ENCODE measurements around the gene TTLL7. TPM values are rescaled to one million over a fixed set of nuclear protein-coding genes. Genes with fewer than 3 reads are reported as not detected.

TTLL7 gene
- total RNA-seq, 2 donors from 2014 or later: 24.7 to 26.6 TPM

DNA sequence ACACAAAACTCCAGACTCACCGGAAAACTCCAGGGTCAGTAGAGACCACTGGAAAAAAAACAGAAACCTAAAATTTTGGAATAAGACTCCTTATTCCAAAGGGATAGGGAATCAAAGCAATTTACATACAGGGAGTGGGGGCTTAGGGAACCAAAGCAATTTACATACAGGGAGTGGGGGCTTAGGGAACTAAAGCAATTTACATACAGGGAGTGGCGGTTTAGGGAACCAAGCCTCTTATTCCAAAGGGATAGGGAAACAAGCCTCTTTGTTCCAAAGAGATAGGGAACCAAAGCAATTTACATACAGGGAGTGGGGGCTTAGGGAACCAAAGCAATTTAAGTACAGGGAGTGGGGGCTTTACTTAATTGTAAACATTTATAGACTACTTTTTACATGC is 28.4 kb upstream of the TTLL7 start:
- Histone ChIP-seq H3K36me3 (no peaks in the 10 kb centered on the region), H3K4me1 (replicated peaks) (no peaks in the 10 kb centered on the region), H3K4me3 (no peak overlapping the region), H3K9me3 (no peaks in the 10 kb centered on the region), H3K27ac (no peak overlapping the region), H3K27me3 (replicated peaks; ENCODE audit: insufficient read depth) (no peaks in the 10 kb centered on the region)
- TF ChIP-seq, protein P1, sequence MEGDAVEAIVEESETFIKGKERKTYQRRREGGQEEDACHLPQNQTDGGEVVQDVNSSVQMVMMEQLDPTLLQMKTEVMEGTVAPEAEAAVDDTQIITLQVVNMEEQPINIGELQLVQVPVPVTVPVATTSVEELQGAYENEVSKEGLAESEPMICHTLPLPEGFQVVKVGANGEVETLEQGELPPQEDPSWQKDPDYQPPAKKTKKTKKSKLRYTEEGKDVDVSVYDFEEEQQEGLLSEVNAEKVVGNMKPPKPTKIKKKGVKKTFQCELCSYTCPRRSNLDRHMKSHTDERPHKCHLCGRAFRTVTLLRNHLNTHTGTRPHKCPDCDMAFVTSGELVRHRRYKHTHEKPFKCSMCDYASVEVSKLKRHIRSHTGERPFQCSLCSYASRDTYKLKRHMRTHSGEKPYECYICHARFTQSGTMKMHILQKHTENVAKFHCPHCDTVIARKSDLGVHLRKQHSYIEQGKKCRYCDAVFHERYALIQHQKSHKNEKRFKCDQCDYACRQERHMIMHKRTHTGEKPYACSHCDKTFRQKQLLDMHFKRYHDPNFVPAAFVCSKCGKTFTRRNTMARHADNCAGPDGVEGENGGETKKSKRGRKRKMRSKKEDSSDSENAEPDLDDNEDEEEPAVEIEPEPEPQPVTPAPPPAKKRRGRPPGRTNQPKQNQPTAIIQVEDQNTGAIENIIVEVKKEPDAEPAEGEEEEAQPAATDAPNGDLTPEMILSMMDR (IDR thresholded peaks at IDR 0.05): no peak
- TF ChIP-seq POLR2A (IDR thresholded peaks at IDR 0.05): no peak
- TF ChIP-seq POLR2AphosphoS5 (IDR thresholded peaks at IDR 0.05): no peak
- no peak for DNase-seq (ENCODE audit: low spot score)
- intact Hi-C loops (cut with DNase I): no loop called here
- 90% methylated on average over 2 of the region's 2 CpGs for WGBS

DNA sequence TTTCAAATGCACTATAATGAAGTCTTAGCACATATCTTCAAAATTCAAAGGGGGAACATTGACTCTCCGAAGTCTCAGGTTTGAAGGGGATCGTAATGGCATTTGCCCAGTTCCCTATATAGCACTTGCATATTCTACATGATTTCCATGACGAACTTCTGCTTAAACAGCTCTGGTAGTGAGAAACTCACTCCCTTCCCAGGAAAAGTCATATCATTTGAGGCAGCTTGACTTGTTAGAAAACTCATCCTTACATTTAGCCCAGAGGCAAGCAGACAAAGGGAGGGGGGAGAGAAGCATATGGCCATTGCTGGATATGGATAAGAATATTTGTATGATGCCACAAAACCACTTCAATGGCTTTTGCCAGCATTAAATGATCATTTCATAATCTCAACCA is 27.0 kb upstream of the TTLL7 start:
- TF ChIP-seq POLR2A (IDR thresholded peaks at IDR 0.05): no peak
- no peak for TF ChIP-seq POLR2AphosphoS5 (IDR thresholded peaks at IDR 0.05)
- TF ChIP-seq, protein P1 (IDR thresholded peaks at IDR 0.05): no peak
- Histone ChIP-seq H3K4me3 (no peak overlapping the region), H3K27me3 (replicated peaks; ENCODE audit: insufficient read depth) (no peaks in the 10 kb centered on the region), H3K9me3 (no peaks in the 10 kb centered on the region), H3K4me1 (replicated peaks) (no peaks in the 10 kb centered on the region), H3K27ac (no peak overlapping the region), H3K36me3 (no peaks in the 10 kb centered on the region)
- intact Hi-C loops (cut with DNase I): no loop called here
- WGBS: 95% methylated on average over 3 of the region's 3 CpGs
- DNase-seq (ENCODE audit: low spot score): no peak

DNA sequence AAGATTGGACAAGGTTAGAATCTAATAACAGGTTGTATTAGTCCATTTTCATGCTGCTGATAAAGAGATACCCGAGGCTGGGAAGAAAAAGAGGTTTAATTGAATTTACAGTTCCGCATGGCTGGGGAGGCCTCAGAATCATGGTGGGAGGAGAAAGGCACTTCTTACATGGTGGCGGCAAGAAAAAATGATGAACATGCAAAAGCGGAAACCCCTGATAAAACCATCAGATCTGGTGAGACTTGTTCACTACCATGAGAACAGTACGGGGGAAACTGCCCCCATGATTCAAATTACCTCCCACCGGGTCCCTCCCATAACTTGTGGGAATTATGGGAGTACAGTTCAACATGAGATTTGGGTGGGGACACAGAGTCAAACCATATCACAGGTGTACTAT is 22.9 kb upstream of the TTLL7 start:
- no peak for DNase-seq (ENCODE audit: low spot score)
- intact Hi-C loops (cut with DNase I): no loop called here
- WGBS: 95% methylated on average over 6 of the region's 6 CpGs
- Histone ChIP-seq H3K4me1 (replicated peaks) (no peaks in the 10 kb centered on the region), H3K4me3 (no peak overlapping the region), H3K9me3 (no peaks in the 10 kb centered on the region), H3K27me3 (replicated peaks; ENCODE audit: insufficient read depth) (no peaks in the 10 kb centered on the region), H3K36me3 (no peaks in the 10 kb centered on the region), H3K27ac (no peak overlapping the region)
- TF ChIP-seq POLR2A (IDR thresholded peaks at IDR 0.05) (no peak), POLR2AphosphoS5 (IDR thresholded peaks at IDR 0.05) (no peak)
- TF ChIP-seq, protein P1 (IDR thresholded peaks at IDR 0.05): no peak

DNA sequence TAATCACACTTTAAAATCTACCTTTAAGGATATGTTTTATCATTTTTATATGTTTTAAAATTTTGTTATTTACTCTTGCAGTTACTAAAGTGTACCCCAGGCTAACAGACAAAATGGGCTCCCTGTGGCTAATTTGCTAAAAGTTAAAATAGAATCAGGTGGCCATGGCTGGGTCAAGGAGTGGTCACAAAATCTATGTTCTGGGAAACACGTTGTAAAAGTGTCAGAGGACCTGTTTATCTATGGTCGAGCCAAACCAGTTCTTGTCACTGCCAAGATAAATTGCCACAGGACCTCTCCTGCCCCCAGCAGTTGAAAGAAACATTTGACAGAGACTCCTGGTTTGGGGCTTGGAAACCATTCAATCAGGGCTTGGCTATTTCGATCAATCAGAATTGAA is 21.2 kb upstream of the TTLL7 start:
- Histone ChIP-seq H3K27ac (peak overlapping the region; percentile 53 to 76), H3K27me3 (replicated peaks; ENCODE audit: insufficient read depth) (no peaks in the 10 kb centered on the region), H3K36me3 (no peaks in the 10 kb centered on the region), H3K4me1 (replicated peaks) (no peaks in the 10 kb centered on the region), H3K4me3 (no peak overlapping the region), H3K9me3 (no peaks in the 10 kb centered on the region)
- intact Hi-C loops (cut with DNase I): no loop called here
- no peak for TF ChIP-seq POLR2A (IDR thresholded peaks at IDR 0.05)
- peak; percentile 75 for TF ChIP-seq POLR2AphosphoS5 (IDR thresholded peaks at IDR 0.05)
- TF ChIP-seq, protein P1 (IDR thresholded peaks at IDR 0.05): peak in 2 of 4 experiments; percentile 25 to 41
- peak; percentile 74 for DNase-seq (ENCODE audit: low spot score)
- WGBS: 4% methylated on average over 3 of the region's 3 CpGs

DNA sequence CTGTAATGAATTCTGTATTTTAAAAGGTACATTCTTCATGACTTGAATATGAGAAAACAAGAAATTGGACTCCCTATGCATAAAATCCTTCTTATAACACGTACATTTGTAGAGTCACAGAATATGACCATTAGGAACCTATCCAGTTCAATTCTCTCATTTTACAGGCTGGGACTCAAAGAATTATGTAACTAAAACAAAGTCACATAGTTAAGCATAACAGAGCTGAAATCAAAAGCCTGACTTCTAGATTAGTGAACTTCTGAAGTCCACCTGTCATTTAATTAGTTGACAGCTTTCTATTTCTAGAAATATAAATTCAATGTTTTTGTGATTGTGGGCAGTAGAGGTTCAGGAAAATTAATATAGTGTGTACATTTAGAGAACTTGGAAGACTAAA is 20.3 kb upstream of the TTLL7 start:
- TF ChIP-seq, protein P1 (IDR thresholded peaks at IDR 0.05): no peak
- TF ChIP-seq POLR2A (IDR thresholded peaks at IDR 0.05): no peak
- TF ChIP-seq POLR2AphosphoS5 (IDR thresholded peaks at IDR 0.05): no peak
- H3K27ac ChIP-seq: peak overlapping the region; percentile 53 to 76
- H3K4me1 ChIP-seq (replicated peaks): no peaks in the 10 kb centered on the region
- no peaks in the 10 kb centered on the region for H3K36me3 ChIP-seq
- no peak for DNase-seq (ENCODE audit: low spot score)
- 36% methylated on average over 1 of the region's 1 CpG for WGBS
- H3K9me3 ChIP-seq: no peaks in the 10 kb centered on the region
- H3K27me3 ChIP-seq (replicated peaks; ENCODE audit: insufficient read depth): no peaks in the 10 kb centered on the region
- intact Hi-C loops (cut with DNase I): no loop called here
- H3K4me3 ChIP-seq: no peak overlapping the region

Data from prostate gland (tissue), 2 donors.